Dermis lymphatic vessel endothelial cell (primary cell): ENCODE data around the gene CPM. TPM values are rescaled to one million over a fixed set of nuclear protein-coding genes. Genes with fewer than 3 reads are reported as not detected.

Experiments used
- total RNA-seq: library from RNA; depleted of rRNA; stranded (reverse); fragments of >200 nt; gene quantifications from 2 replicates; pipeline ENCODE4 v1.2.1, GENCODE V29; 2014

Gene CPM
- total RNA-seq = 0.33 and 0.60 TPM in 2 replicates

GRCh38 chr12:68932961-68933893 is at the start of gene CPM:
Gene CPM (minus strand): TSS chr12:68933171. CDS start chr12:68932837, 334 bp downstream.

GRCh38 chr12:68807576-68808387 is 125.2 kb downstream of the CPM start, which contains the start of gene MDM2:
Gene MDM2 (plus strand): TSS chr12:68808177. CDS start chr12:68808478, 301 bp downstream.

Other genes starting within 250 kb of the CPM start
- gene NUP107, start 246.2 kb downstream of the CPM start, total RNA-seq = 26.0 and 47.3 TPM in 2 replicates
- 3.8 and 4.8 TPM in 2 replicates for gene SLC35E3, start 187.0 kb downstream of the CPM start, total RNA-seq
- 95.8 and 184 TPM in 2 replicates for gene MDM2, start 125.0 kb downstream of the CPM start, total RNA-seq